ENCODE results near the gene AEBP1. TPM values are rescaled to one million over a fixed set of nuclear protein-coding genes. Genes with fewer than 3 reads are reported as not detected.

Gene AEBP1
- total and polyA plus RNA-seq, 8 donors, result 5.1 to 49.3 (median 17.5) TPM

DNA sequence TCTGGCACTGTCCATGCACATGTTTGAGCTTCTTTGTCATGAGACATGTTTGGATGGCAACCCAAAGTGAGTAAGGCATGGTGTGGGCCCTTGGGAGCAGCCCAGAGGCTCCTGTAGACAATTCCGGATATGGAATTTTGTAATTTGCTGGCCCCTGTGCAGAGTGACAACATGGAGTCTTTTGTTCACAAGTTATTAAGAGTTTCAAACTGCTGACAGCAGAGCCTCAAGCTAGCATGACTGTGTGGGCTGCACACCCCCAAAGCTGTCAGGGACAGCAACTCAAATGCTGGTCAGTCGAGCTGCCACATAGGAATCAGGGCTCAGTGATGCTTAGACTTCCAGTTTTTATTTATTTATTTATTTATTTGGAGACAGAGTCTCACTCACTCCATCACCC, 44.0 kb downstream of the AEBP1 start:
- Histone ChIP-seq H3K9me3 (no peaks in the 10 kb centered on the region), H3K4me3 (no peak overlapping the region), H3K27me3 (no peaks in the 10 kb centered on the region), H3K27ac (no peak overlapping the region), H3K4me1 (no peaks in the 10 kb centered on the region), H3K36me3 (no peaks in the 10 kb centered on the region)
- WGBS, 2 donors, result 76 to 90% methylated on average over 2 of the region's 2 CpGs
- no peak for FAIRE-seq
- intact Hi-C loops (cut with DNase I), result no loop called here
- ATAC-seq, result no peak
- no peak for DNase-seq
- TF ChIP-seq, protein P1, sequence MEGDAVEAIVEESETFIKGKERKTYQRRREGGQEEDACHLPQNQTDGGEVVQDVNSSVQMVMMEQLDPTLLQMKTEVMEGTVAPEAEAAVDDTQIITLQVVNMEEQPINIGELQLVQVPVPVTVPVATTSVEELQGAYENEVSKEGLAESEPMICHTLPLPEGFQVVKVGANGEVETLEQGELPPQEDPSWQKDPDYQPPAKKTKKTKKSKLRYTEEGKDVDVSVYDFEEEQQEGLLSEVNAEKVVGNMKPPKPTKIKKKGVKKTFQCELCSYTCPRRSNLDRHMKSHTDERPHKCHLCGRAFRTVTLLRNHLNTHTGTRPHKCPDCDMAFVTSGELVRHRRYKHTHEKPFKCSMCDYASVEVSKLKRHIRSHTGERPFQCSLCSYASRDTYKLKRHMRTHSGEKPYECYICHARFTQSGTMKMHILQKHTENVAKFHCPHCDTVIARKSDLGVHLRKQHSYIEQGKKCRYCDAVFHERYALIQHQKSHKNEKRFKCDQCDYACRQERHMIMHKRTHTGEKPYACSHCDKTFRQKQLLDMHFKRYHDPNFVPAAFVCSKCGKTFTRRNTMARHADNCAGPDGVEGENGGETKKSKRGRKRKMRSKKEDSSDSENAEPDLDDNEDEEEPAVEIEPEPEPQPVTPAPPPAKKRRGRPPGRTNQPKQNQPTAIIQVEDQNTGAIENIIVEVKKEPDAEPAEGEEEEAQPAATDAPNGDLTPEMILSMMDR (IDR thresholded peaks at IDR 0.05), result no peak

DNA sequence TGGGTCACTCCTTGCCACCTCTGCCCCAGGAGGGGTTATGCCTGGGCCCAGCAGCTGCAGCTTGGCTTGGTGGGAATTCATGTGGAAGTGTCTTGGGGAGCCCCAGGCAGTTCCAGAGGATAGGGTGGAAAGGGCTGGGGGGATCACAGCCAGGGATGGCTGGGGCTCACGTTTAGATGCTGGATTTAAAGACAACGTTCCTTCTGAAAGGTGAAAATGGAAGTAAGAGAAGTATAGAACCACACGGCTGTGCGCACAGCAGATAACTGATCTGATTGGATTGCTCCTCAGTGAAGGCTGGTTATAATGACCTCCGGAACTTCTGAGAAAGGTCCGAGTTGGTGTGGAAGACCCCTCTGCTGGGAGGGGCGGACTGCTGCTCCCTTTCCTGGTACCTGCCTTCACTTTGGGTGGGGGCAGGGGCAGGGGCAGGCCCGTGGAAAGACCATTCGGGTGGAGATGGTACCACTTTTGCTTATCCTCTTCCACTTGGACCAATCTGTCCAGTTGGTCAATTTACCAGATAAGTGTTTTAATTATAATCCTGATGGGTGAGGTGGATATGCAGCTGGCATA, 44.9 kb downstream of the AEBP1 start:
- no peaks in the 10 kb centered on the region for H3K4me1 ChIP-seq
- intact Hi-C loops (cut with DNase I), result no loop called here
- no peak for FAIRE-seq
- no peaks in the 10 kb centered on the region for H3K27me3 ChIP-seq
- ATAC-seq, result no peak
- H3K36me3 ChIP-seq, result no peaks in the 10 kb centered on the region
- no peak for DNase-seq
- 75 to 79% methylated on average over 9 of the region's 9 CpGs for WGBS, 2 donors
- H3K4me3 ChIP-seq, result no peak overlapping the region
- TF ChIP-seq, protein P1 (IDR thresholded peaks at IDR 0.05), result no peak
- H3K27ac ChIP-seq, result no peak overlapping the region
- no peaks in the 10 kb centered on the region for H3K9me3 ChIP-seq

DNA sequence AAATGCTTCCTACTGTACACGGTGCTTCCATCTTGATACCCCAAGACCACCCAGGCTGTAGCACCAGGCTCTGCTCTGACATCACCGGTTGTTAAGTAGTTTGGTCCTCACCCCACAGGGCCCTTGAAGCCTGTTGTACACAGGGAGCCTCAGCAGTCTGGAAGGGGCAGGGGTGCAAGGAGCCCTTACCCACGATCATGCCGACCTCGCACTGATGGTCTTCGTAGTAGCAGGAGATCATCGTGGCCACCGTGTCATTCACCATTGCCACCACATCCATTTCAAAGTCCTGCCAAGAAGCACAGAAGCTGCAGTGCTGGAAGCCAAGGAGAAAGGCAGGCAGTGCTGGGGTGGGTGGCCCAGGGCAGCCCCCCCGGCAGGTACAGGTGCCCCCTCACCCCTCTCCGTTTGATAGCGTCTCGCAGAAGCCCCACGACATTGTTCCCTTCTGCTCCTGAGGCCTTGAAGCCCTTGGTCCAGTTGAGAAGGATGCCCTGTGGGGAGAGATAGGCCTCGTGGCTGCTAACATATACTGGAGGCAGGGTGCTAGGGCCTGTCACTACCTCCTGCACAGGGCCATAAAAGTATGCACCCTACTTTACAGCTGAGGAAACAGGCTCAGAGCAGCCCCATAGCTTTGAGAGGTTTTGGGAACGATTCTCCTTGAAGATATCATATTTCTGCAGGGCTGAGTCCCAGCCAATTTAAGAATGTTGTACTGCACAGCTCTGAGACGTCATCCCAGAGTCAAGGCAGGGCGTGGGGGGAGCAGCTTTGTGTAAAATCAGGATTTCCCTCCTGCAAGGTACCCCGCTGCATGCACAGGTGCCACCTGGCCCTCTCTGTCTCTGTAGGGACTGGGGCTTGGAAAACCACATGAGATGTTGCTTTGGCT, 45.7 kb downstream of the AEBP1 start:
- ATAC-seq, result no peak
- TF ChIP-seq, protein P1 (IDR thresholded peaks at IDR 0.05), result no peak
- Histone ChIP-seq H3K27ac (no peak overlapping the region), H3K9me3 (no peaks in the 10 kb centered on the region), H3K36me3 (no peaks in the 10 kb centered on the region), H3K4me3 (no peak overlapping the region), H3K4me1 (no peaks in the 10 kb centered on the region), H3K27me3 (no peaks in the 10 kb centered on the region)
- FAIRE-seq, result no peak
- intact Hi-C loops (cut with DNase I), result no loop called here
- DNase-seq, result no peak
- 75 to 82% methylated on average over 18 of the region's 18 CpGs for WGBS, 2 donors

DNA sequence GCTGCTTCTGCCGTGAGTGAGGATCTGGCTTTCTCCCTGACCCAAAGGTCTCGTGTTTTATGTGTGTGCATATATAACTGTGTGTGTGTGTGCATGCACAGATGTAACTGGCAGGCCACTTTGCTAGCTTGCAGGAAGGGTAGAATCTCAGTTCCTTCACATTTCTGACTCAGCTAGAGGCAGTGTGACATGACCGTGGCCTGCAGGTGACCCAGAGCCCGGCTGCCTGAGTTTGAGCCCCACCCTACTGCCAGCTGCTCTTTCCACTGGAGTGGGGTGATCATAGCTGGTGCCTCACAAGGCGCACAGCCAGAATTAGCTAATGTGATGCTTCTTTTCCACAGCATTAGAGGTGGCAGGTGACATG, 46.3 kb downstream of the AEBP1 start:
- Histone ChIP-seq H3K4me3 (no peak overlapping the region), H3K9me3 (no peaks in the 10 kb centered on the region), H3K36me3 (no peaks in the 10 kb centered on the region), H3K4me1 (no peaks in the 10 kb centered on the region), H3K27ac (no peak overlapping the region), H3K27me3 (no peaks in the 10 kb centered on the region)
- WGBS, 2 donors, result 69 to 72% methylated on average over 5 of the region's 5 CpGs
- TF ChIP-seq, protein P1 (IDR thresholded peaks at IDR 0.05), result no peak
- DNase-seq (no peak), ATAC-seq (no peak), FAIRE-seq (no peak)
- intact Hi-C loops (cut with DNase I), result no loop called here

All from pancreas (tissue), 10 donors.